Adrenal gland (tissue), 5 donors: ENCODE measurements around the gene GPATCH8.

Experiments used
- CTCF ChIP-seq, 6 experiments: fragments of 450-650 bp in 4 of 6; fragments of 200-600 bp in 2 of 6; sonication (generic) in 1 of 6; IDR thresholded peaks; 1 replicate in 5 of 6; 2 replicates in 1 of 6; pipeline versions ENCODE4 v1.5.1 to v1.8.0; 2016 to 2021; ENCODE audit warnings: antibody characterized with exemption in 6 of 6, mild to moderate bottlenecking in 2 of 6, moderate library complexity in 1 of 6
- POLR2A ChIP-seq, 2 donors: fragments of 450-650 bp; IDR thresholded peaks; one replicate each; pipeline ENCODE4 v1.6.1; 2017; ENCODE audit warnings: antibody characterized with exemption in 2 of 2, mild to moderate bottlenecking in 2 of 2, moderate library complexity in 1 of 2
- donor health status: DM: no; HTN: no; CAD: no.

DNA sequence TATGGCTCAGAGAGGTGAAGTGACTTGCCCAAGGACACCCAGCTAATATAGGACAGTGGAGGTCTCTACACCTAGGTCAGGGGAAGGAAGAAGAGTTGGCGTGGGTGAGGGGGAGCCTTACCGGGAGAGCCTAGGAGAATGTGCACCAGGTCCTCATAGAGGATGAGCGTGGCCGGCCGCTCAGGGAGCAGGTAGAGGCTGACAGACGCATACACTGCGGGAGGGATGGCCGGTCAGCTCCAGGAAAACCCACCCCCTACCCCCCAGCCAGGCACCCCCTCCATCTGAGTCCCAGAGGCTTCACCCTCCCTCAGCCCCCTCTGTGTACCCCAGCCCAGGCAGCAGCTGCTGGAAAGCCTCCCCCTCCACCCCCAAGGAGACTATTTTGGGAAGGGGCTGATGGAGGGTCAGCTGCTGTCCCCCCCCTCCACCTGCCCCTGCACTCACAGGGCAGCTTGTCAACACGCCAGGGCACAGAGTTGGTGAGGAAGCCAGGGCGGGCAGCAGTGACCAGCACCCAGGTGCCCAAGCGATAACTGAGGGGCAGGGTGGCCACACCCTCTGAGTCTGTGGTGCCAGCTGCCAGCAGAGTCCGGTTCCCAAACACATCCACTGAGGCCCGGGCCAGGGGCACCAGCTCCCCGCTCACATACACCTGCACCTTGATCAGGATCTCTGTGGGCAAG lies 143.6 kb downstream of the GPATCH8 start:
- TF ChIP-seq CTCF (IDR thresholded peaks at IDR 0.05) (no peak), POLR2A (IDR thresholded peaks at IDR 0.05) (no peak)
